Peyer's patch (tissue), 4 donors: ENCODE results near the gene AK9. TPM values are rescaled to one million over a fixed set of nuclear protein-coding genes. Genes with fewer than 3 reads are reported as not detected.

Source experiments
- DNase-seq, 3 donors: peaks; one replicate each; pipeline ENCODE4 v3.0.0-alpha.2; 2017 to 2019
- H3K27ac ChIP-seq, 4 donors: fragments of 200-600 bp; sonication (generic); one replicate each; pipeline ENCODE4 v1.5.1; 2016 to 2019
- H3K27me3 ChIP-seq, 2 donors: fragments of 200-600 bp; sonication (generic); one replicate each; pipeline ENCODE4 v1.5.1; 2019
- H3K36me3 ChIP-seq, 3 donors: fragments of 200-600 bp; sonication (generic); one replicate each; pipeline ENCODE4 v1.5.1; 2016 to 2019
- H3K4me1 ChIP-seq, 4 donors: fragments of 200-600 bp; sonication (generic); one replicate each; pipeline ENCODE4 v1.5.1; 2016 to 2019
- H3K4me3 ChIP-seq, 4 donors: fragments of 200-600 bp; sonication (generic); 1 replicate in 3 of 4; 2 replicates in 1 of 4; pipeline ENCODE4 v1.5.1; 2016 to 2019; ENCODE audit warnings: mild to moderate bottlenecking in 1 of 4
- H3K9me3 ChIP-seq, 4 donors: fragments of 200-600 bp; sonication (generic); one replicate each; pipeline ENCODE4 v1.5.1; 2016 to 2019; ENCODE audit warnings: mild to moderate bottlenecking in 1 of 4
- CTCF ChIP-seq, 6 experiments: fragments of 450-650 bp in 4 of 6; fragments of 200-600 bp in 2 of 6; sonication (generic) in 1 of 6; IDR thresholded peaks; one replicate each; pipeline ENCODE4 v1.5.1; 2017 to 2019; ENCODE audit warnings: antibody characterized with exemption in 6 of 6, mild to moderate bottlenecking in 3 of 6, moderate library complexity in 1 of 6
- POLR2A ChIP-seq, 2 donors: fragments of 450-650 bp; IDR thresholded peaks; one replicate each; pipeline ENCODE4 v1.5.1; 2017; ENCODE audit warnings: antibody characterized with exemption in 2 of 2, mild to moderate bottlenecking in 2 of 2, moderate library complexity in 2 of 2
- total RNA-seq, 4 donors: library from RNA; depleted of rRNA; stranded (reverse); fragments of >200 nt; gene quantifications; one replicate each; pipeline ENCODE4 v1.1.0, GENCODE V29; 2016

The AK9 gene
- total RNA-seq, 4 donors from 2014 or later, result 7.9 to 66.0 (median 9.7) TPM

DNA sequence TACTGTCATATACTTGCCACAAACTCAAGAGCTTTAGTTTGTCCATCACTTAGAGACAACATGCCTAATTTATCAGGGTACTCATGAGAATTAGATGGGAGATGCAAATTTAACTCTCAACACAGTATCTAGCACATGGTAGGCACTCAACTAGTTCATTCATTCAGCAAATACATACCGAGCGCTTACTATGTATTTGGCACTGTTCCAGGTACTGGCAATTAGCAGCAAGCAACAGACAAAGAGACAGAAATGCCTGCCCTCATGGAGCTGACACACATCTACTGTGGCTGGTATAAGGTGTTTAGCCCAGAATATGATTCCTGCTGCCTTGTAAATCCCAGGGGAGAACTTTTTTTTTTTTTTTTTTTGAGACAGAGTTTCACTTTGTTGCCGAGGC, 240.2 kb downstream of the AK9 start:
- Histone ChIP-seq H3K9me3 (no peaks in the 10 kb centered on the region), H3K36me3 (peaks cover 0 to 47% (median 0%) of the 10 kb centered on the region in 3 donors), H3K4me3 (no peak overlapping the region), H3K4me1 (peaks cover 0 to 29% (median 20%) of the 10 kb centered on the region in 4 donors), H3K27me3 (no peaks in the 10 kb centered on the region), H3K27ac (peak overlapping the region in 1 of 4 donors; percentile 68)
- DNase-seq, result no peak
- TF ChIP-seq POLR2A (IDR thresholded peaks at IDR 0.05), result no peak
- no peak for TF ChIP-seq CTCF (IDR thresholded peaks at IDR 0.05)

DNA sequence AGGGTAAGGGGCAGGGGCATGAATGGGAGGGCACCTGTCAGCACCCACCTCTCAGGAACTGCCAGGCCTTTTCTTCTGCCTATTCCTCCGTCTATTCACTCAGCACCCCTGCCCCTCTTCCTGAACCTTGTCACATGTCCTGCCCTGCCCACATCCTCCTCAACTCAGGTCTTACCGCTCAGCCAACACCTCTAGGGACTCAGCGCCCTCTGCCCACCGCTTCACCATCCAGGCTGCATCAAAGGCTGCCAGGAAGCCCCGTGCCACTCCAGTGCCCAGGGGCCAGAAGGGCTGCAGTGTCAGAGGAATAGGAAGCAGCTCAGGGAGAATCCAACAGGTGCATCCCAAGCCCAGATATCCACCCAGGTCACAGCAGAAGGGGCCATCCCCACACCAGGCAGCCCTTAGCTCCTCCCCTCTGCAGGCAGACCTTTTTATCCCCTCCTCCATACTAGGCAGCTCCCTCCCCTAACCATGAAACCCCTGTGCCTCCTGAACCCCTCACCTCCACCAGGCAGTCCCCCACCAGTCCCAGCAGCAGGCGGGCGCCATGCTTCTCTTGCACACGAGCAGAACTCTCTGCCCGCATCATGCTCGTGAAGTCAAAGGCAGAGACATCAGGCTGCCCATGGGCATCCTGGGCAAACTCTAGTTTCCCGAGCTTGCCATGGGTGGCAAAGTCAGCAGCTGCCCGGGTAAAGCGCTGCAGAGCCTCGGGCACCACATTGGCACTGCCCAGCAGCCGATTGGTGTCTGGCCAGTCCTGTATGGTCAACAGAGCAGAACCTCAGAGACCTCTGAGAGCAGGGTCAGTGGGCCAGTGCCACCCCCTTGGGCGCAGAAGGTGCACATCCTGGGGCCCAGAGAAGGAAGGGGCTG, 241.0 kb downstream of the AK9 start:
- H3K27me3 ChIP-seq, result no peaks in the 10 kb centered on the region
- no peak overlapping the region for H3K4me3 ChIP-seq
- TF ChIP-seq POLR2A (IDR thresholded peaks at IDR 0.05), result no peak
- no peak for TF ChIP-seq CTCF (IDR thresholded peaks at IDR 0.05)
- peaks cover 0 to 55% (median 0%) of the 10 kb centered on the region in 3 donors for H3K36me3 ChIP-seq
- peak; percentile 50 to 87 (median 82) for DNase-seq
- H3K9me3 ChIP-seq, result no peaks in the 10 kb centered on the region
- peak overlapping the region in 2 of 4 donors; percentile 19 to 68 for H3K27ac ChIP-seq
- H3K4me1 ChIP-seq, result peaks cover 0 to 29% (median 20%) of the 10 kb centered on the region in 4 donors

DNA sequence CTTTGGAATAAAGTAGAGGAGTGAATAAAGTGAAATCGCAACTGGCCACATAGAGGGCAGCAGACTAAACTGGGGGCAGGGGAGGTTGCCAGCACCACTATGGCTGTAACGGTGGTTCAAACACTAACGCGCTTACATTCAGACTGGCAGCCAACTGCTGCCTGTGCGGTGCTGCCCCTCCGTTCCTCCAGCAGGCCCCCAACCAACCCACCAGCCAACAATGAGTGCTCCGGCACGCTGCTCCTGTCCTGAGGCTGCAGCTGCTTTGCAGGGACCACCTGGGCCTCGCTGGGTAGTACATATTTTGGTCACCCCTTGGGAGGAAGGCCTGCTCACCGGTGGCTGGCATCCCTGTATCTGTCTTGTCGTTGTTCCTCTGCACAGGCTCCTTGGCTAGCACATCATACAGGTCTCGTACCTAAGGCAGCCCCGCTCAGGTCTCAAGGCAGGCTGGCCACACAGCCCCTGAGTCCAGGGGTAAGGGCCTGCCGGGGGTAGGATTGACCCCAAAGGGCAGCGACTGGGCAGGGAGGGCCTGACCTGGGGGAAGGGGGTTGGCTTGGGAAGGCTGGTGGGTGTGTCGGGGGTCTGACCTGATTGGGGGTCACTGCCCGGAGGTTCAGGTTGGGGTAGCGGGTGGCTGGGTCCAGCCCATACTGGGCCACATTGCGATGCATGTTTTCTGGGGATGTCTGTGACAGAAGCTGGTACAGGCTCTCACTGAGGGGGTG, 241.8 kb downstream of the AK9 start:
- no peak for TF ChIP-seq POLR2A (IDR thresholded peaks at IDR 0.05)
- no peak for TF ChIP-seq CTCF (IDR thresholded peaks at IDR 0.05)
- H3K9me3 ChIP-seq, result no peaks in the 10 kb centered on the region
- H3K4me3 ChIP-seq, result no peak overlapping the region
- peaks cover 0 to 63% (median 0%) of the 10 kb centered on the region in 3 donors for H3K36me3 ChIP-seq
- peaks cover 0 to 26% (median 15%) of the 10 kb centered on the region in 4 donors for H3K4me1 ChIP-seq
- peak in 1 of 3 donors; percentile 48 for DNase-seq
- H3K27ac ChIP-seq, result peak overlapping the region in 2 of 4 donors; percentile 19 to 68
- H3K27me3 ChIP-seq, result no peaks in the 10 kb centered on the region

DNA sequence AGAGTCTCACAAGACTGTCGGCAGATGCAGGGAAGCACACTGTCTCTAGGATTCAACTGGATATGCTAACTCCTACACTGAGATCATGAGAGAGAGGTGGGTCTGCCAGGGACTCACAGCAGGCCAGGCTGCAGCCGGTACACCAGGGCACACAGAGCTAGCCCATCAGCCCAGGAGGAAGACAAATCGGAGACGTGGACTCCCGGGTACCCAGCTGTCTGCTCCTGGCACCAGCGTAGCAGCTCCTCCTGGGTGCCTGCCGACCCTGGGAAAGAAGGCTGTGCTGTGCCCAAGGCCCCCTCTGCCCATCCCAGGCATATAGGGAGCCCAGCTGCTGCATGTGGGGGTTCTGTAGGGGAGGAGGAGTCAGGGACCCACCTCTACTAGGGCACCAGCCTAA, 242.4 kb downstream of the AK9 start:
- peaks cover 0 to 67% (median 0%) of the 10 kb centered on the region in 3 donors for H3K36me3 ChIP-seq

More for the DNA sequence above, 242.4 kb downstream of the AK9 start:
- peak overlapping the region in 1 of 4 donors; percentile 68 for H3K27ac ChIP-seq
- H3K9me3 ChIP-seq, result no peaks in the 10 kb centered on the region
- peaks cover 0 to 20% (median 9%) of the 10 kb centered on the region in 4 donors for H3K4me1 ChIP-seq
- DNase-seq, result no peak
- no peaks in the 10 kb centered on the region for H3K27me3 ChIP-seq
- TF ChIP-seq POLR2A (IDR thresholded peaks at IDR 0.05), result no peak
- TF ChIP-seq CTCF (IDR thresholded peaks at IDR 0.05), result no peak
- H3K4me3 ChIP-seq, result no peak overlapping the region
